22Rv1 (cell line): Measurements from ENCODE around the gene DDX19B.
A peak's percentile ranks its signal among the peaks of the same experiment; 100 is the strongest.

Experiments used
- H3K27ac ChIP-seq: fragments of 450-650 bp; 2 replicates; pipeline ENCODE4 v1.5.1; 2017
- CTCF ChIP-seq: fragments of 450-650 bp; IDR thresholded peaks from 2 replicates; pipeline ENCODE4 v1.5.1; 2017; ENCODE audit warnings: mild to moderate bottlenecking
- ZFX ChIP-seq: fragments of 450-650 bp; IDR thresholded peaks from 2 replicates; pipeline ENCODE4 v1.6.1; 2017; ENCODE audit warnings: antibody characterized with exemption, borderline replicate concordance

DDX19B gene

DNA sequence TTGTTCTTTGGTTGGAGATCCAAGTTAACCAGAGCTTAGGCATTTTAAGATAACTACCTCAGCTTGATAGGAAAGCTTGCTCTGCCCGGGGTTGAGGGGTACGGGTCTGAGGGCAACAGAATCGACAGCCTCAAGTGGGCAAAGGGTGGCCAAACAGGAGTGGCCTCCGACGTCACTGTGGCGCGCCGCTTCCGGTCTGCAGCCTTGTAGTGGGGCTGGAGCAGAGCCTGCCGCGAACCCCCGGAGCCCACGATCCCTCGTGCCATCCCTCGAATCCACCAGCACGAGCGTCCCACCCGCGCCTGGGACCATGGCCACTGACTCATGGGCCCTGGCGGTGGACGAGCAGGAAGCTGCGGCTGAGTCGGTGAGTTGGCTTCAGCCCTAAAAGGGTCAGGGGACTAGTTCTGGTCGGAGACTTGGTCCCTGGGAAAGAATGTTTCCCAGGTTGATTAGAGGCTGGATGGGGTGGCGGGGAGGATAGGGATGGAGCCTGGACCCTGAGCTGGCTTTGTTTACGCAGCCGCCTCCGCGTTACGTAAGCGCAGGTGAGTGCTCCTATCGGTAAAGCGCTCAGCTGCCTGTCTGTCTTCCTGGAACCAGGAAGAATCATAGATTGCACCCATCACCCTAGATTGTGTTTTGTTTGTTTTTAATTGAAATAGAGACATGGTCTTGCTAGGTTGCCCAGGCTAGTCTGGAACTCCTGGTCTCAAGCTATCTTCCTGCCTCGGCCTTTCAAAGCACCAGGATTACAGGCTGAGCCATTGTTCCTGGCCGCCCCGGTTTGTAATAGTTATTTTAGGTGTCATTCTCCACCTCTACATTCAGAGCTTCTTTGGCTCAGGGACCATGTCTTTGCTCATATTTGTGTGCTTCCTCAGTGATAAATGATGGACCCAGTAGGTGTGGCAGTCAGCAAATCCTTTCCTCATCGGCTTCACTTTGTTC, at the start of gene DDX19B:
TSS of gene DDX19B (plus strand) at position 199 of the 951 bp plus-strand sequence. CDS start at position 311, 112 bp downstream.
- peak within 1 kb of the TSS; percentile 82 for H3K27ac ChIP-seq
- TF ChIP-seq CTCF (0 out of 2 replicates have a peak, but pooled peaks have one; percentile 6), ZFX (no peak)

- H3K27ac ChIP-seq, result peak overlapping the region; percentile 97; the same call in 1 of the 2 replicates
These were observed 49.3 kb upstream of the DDX19B start for GRCh38 chr16:70249697-70250096.

- H3K27ac ChIP-seq, result peak overlapping the region; percentile 97
- TF ChIP-seq ZFX (no peak), CTCF (no peak)
These were observed 48.0 kb upstream of the DDX19B start for GRCh38 chr16:70250748-70251628.

DNA sequence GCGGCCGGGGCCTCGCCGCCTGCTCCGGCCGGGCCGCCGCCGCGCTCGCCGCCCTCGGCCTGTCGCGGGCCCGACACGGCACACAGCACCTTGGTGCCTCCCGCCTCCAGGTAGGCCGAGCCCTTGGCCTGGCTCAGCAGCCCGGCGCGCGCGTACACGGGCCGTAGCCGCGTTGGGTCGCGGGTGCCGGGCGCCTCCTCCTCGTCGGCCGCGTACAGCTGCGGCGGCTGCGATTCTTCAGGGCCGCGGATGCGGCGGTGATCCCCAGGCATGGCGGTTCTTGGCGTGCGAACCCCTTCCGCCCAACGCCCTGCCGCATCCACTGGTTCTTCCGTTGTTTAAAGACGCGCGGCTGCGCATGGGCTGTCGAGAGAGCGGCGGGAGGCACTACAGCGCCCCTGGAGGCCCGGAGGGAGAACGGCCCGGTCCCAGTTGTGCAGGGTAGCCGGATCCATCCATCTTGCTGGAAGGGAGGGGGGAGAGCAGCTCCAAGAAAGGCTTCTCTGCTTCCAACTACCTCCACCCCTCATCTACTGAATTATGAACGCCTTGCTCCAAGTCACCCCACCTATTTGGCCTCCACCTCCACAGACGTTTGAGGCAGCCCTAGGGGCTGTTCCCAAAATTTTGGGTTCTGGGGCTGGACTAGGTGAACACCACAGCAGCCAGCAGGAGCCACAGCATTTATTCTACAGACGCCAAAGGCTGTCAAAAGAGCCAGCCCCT, 47.2 kb upstream of the DDX19B start, which contains the start of gene EXOSC6:
TSS of gene EXOSC6 (minus strand) at position 312 of the 726 bp plus-strand sequence. CDS start at position 272, 40 bp downstream.
- TF ChIP-seq CTCF (peak; percentile 91), ZFX (0 out of 2 replicates have a peak, but pooled peaks have one; percentile 34)
- peak within 1 kb of the TSS; percentile 97 for H3K27ac ChIP-seq

- H3K27ac ChIP-seq, result peak overlapping the region; percentile 97
- TF ChIP-seq CTCF (peak; percentile 1; the same call in 1 of the 2 replicates), ZFX (no peak)
These were observed 46.5 kb upstream of the DDX19B start for GRCh38 chr16:70252355-70252988.

DNA sequence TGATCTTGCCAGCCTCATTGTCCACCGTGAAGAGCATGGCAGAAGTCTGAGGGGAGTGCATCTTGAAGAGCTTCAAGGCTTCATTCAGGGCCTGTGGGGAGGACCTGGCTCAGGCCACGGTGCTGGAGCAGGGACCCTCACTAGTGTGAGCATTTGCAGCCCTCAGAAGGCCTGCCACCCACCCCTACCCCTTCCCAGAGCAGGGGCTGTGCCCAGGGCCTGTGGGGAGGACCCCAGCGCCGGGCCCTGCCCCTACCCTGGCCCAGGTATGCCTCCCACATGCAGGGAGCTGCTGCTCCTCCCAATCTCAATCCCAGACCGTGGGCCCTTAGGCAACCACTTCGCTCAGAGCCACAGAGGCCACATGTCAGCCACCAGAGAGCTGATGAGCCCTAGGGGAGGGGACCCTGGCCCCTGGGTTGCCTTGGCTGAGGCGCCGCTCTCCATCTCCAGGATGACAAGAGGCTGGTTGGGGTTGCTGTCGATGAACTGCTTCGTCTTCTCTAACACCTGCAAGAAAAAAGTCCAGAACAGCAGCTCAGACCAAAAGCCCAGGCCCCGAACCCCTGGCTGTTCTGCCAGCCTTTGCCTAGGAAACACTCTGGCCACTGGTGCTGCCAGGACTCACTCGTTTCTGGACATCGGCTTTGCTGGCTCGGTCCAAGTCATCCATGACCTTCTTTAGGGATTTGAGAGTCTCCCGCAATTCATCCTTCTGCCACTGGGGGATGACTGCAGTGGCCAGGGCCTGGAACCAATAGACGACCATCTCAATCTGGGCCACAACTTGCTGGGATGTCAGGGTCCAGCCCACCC, 45.5 kb upstream of the DDX19B start:
- peak overlapping the region; percentile 97 for H3K27ac ChIP-seq
- TF ChIP-seq CTCF (peak; percentile 62), ZFX (no peak)
